Endothelial cell (in vitro differentiated cells): ENCODE results near the gene NCAPD2. TPM values are rescaled to one million over a fixed set of nuclear protein-coding genes. Genes with fewer than 3 reads are reported as not detected.

ENCODE experiments used
- DNase-seq: peaks from one replicate; pipeline ENCODE4 v3.0.0; 2021; ENCODE audit warnings: low spot score
- H3K27ac Mint-ChIP-seq: one replicate; pipeline ENCODE4 v1.8.0; 2021; ENCODE audit warnings: mixed read lengths, inconsistent platforms; ENCODE audit not compliant: unreplicated experiment
- H3K27me3 Mint-ChIP-seq: one replicate; pipeline ENCODE4 v1.8.0; 2021; ENCODE audit warnings: mild to moderate bottlenecking, moderate library complexity, mixed read lengths, inconsistent platforms; ENCODE audit not compliant: unreplicated experiment
- H3K36me3 Mint-ChIP-seq: one replicate; pipeline ENCODE4 v1.8.0; 2021; ENCODE audit warnings: mild to moderate bottlenecking, low read depth, mixed read lengths, inconsistent platforms; ENCODE audit not compliant: unreplicated experiment
- H3K4me1 Mint-ChIP-seq: one replicate; pipeline ENCODE4 v1.8.0; 2021; ENCODE audit warnings: mild to moderate bottlenecking, mixed read lengths, inconsistent platforms; ENCODE audit not compliant: unreplicated experiment
- H3K4me3 Mint-ChIP-seq: one replicate; pipeline ENCODE4 v1.8.0; 2021; ENCODE audit warnings: mild to moderate bottlenecking, mixed read lengths, inconsistent platforms; ENCODE audit not compliant: unreplicated experiment
- H3K9me3 Mint-ChIP-seq: one replicate; pipeline ENCODE4 v1.8.0; 2021; ENCODE audit warnings: mixed read lengths, inconsistent platforms; ENCODE audit not compliant: unreplicated experiment
- CTCF ChIP-seq: fragments of 200-600 bp; sonication (generic); IDR thresholded peaks from one replicate; pipeline ENCODE4 v1.5.0; 2021; ENCODE audit warnings: antibody characterized with exemption; ENCODE audit not compliant: unreplicated experiment
- total RNA-seq: library from RNA; stranded (reverse); fragmentation: NEBNext Ultra II Directional; extraction: Animal tissue kit (Norgen Biotek cat#: 25700); gene quantifications from one replicate; pipeline ENCODE4 v1.2.1, GENCODE V29; 2021; ENCODE audit not compliant: unreplicated experiment

NCAPD2 gene
- total RNA-seq, 1 donor from 2014 or later = 25.3 TPM

- H3K4me3 Mint-ChIP-seq = no peak overlapping the region
- no peak for DNase-seq
- H3K27me3 Mint-ChIP-seq = peaks cover 14% of the 10 kb centered on the region
- H3K9me3 Mint-ChIP-seq = no peaks in the 10 kb centered on the region
- no peak overlapping the region for H3K27ac Mint-ChIP-seq
- peaks cover 16% of the 10 kb centered on the region for H3K4me1 Mint-ChIP-seq
- H3K36me3 Mint-ChIP-seq = peaks cover 38% of the 10 kb centered on the region
- TF ChIP-seq CTCF = no peak
Observed at GRCh38 chr12:6529291-6529737, 35.4 kb downstream of the NCAPD2 start.

DNA sequence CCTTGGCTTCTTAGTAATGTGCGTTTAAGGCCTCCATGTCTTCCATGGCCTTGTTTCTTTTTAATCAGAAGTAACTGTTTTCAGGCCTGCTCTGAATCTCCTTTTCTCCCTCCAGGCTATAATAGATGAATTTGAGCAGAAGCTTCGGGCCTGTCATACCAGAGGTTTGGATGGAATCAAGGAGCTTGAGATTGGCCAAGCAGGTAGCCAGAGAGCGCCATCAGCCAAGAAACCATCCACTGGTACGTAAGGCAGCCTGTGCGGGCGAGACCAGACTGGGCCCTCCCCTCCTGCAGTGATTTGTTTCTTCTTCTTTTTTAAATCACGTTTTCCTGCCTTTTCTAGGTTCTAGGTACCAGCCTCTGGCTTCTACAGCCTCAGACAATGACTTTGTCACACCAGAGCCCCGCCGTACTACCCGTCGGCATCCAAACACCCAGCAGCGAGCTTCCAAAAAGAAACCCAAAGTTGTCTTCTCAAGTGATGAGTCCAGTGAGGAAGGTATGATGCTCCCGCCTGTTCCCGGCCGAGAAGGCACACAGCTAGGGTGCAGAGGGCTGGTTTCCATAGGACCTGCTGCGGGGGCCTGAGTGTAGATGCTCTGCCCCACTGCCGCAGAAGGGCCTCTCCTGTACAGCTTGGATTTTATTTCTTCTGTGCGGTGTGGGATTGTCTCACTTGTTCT, 36.8 kb downstream of the NCAPD2 start:
- peaks cover 29% of the 10 kb centered on the region for H3K36me3 Mint-ChIP-seq
- peaks cover 16% of the 10 kb centered on the region for H3K4me1 Mint-ChIP-seq
- H3K4me3 Mint-ChIP-seq = peak overlapping the region; percentile 62
- H3K27ac Mint-ChIP-seq = no peak overlapping the region
- no peaks in the 10 kb centered on the region for H3K9me3 Mint-ChIP-seq
- DNase-seq = no peak
- no peak for TF ChIP-seq CTCF
- H3K27me3 Mint-ChIP-seq = peaks cover 22% of the 10 kb centered on the region

DNA sequence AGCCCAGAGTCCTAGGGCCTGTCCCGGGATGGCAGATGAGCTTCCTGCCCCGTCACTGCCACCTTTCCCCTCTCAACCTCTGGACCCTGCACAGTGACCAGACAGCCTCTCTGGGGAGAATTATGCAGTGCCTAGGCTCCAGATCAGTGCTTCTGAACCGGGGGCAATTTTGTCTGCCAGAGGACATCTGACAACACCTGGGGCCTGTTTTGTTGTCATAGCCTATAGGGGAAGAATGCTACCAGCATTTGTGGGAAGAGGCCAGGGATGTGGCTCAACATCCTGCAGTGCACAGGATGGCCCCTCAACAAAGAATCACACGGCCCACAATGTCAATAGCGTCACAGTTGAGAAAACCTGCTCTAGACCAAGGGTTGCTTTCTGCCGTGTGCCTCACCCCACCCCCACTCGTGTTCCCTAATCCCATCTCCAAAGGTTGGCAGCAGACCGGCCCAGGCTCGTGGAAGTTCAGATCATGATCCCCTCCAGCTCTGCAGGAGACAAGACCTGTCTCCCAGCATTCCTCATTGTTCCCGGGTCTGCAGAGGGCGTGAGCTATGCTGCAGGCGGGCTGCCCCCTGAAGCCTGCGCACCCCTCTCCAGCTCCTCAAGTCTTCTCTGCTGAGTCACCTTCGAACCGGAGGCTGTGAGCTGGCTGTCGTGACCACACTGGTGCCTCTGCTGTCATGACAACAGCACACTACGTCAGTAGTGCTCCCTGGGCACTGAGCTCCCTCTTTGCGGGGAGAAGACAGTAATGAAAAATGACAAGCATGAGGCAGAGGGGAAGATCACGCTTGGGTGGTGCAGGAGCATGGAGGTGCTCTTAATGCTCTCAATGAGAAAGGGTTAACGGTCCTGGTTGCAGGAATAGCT, 38.4 kb downstream of the NCAPD2 start:
- Mint-ChIP-seq H3K36me3 (peaks cover 26% of the 10 kb centered on the region), H3K9me3 (no peaks in the 10 kb centered on the region), H3K27me3 (peaks cover 26% of the 10 kb centered on the region), H3K4me1 (peaks cover 23% of the 10 kb centered on the region), H3K4me3 (peak overlapping the region; percentile 81), H3K27ac (peak overlapping the region; percentile 81)
- DNase-seq = no peak
- TF ChIP-seq CTCF = no peak

- Mint-ChIP-seq H3K27ac (peak overlapping the region; percentile 81), H3K27me3 (peaks cover 30% of the 10 kb centered on the region), H3K9me3 (no peaks in the 10 kb centered on the region), H3K36me3 (peaks cover 24% of the 10 kb centered on the region), H3K4me3 (peak overlapping the region; percentile 83), H3K4me1 (peaks cover 29% of the 10 kb centered on the region)
- DNase-seq = peak; percentile 48
- TF ChIP-seq CTCF = no peak
Observed at GRCh38 chr12:6532927-6533652, 39.2 kb downstream of the NCAPD2 start.
